CD4-positive, alpha-beta T cell (primary cell): ENCODE measurements around the gene KCNAB1. TPM values are rescaled to one million over a fixed set of nuclear protein-coding genes. Genes with fewer than 3 reads are reported as not detected.

ENCODE experiments used
- ATAC-seq: fragments of 200-7000 bp; cut with Tn5 transposase; one replicate; pipeline ENCODE4 v1.10.0; 2022; ENCODE audit warnings: mild to moderate bottlenecking; ENCODE audit not compliant: poor library complexity
- CTCF ChIA-PET: fragments of 350-600 bp; sonication (Branson Sonifier 250); formaldehyde crosslinking; loops from one replicate; lab custom pipeline; 2021; ENCODE audit warnings: antibody characterized with exemption, inconsistent platforms; lab: Charles Lee
- POLR2A ChIA-PET: fragments of 350-600 bp; sonication (Branson Sonifier 250); formaldehyde crosslinking; loops from one replicate; lab custom pipeline; 2021; ENCODE audit warnings: antibody characterized with exemption, inconsistent platforms; lab: Charles Lee
- DNase-seq, 14 experiments: peaks; one replicate each; pipeline ENCODE4 v3.0.0-alpha.2; 2013 to 2020; ENCODE audit warnings: mixed read lengths in 2 of 14
- H3K27ac ChIP-seq, 2 donors: one replicate each; pipeline versions ENCODE4 v1.5.1 to v1.7.0; 2013; ENCODE audit warnings: low read length in 2 of 2, low read depth in 1 of 2, mild to moderate bottlenecking in 1 of 2
- H3K27me3 ChIP-seq, 2 experiments: 1 replicate in 1 of 2; 2 replicates in 1 of 2; pipeline versions ENCODE4 v1.6.1 to v1.7.0; 2013; ENCODE audit warnings: low read length in 2 of 2, control low read depth in 1 of 2, mild to moderate bottlenecking in 1 of 2, moderate library complexity in 1 of 2; ENCODE audit not compliant: insufficient read depth in 2 of 2, control insufficient read depth in 1 of 2
- H3K36me3 ChIP-seq: one replicate; pipeline ENCODE4 v1.6.1; 2013; ENCODE audit warnings: low read length, control low read depth; ENCODE audit not compliant: insufficient read depth
- H3K4me1 ChIP-seq: one replicate; pipeline ENCODE4 v1.6.1; 2013; ENCODE audit warnings: low read length, control low read depth; ENCODE audit not compliant: insufficient read depth
- H3K4me3 ChIP-seq: one replicate; pipeline ENCODE4 v1.5.1; 2013; ENCODE audit warnings: mild to moderate bottlenecking, low read length, moderate library complexity
- H3K9me3 ChIP-seq, 2 experiments: 1 replicate in 1 of 2; 2 replicates in 1 of 2; pipeline versions ENCODE4 v1.6.1 to v1.7.0; 2013; ENCODE audit warnings: low read length in 2 of 2, mild to moderate bottlenecking in 2 of 2, control low read depth in 1 of 2, moderate library complexity in 1 of 2; ENCODE audit not compliant: control insufficient read depth in 1 of 2, insufficient read depth in 1 of 2
- H3K27ac Mint-ChIP-seq: one replicate; pipeline ENCODE4 v1.8.0; 2020; ENCODE audit warnings: mixed read lengths
- H3K27me3 Mint-ChIP-seq: one replicate; pipeline ENCODE4 v1.8.0; 2021; ENCODE audit warnings: mixed read lengths
- H3K36me3 Mint-ChIP-seq: one replicate; pipeline ENCODE4 v1.8.0; 2021; ENCODE audit warnings: low read depth, mixed read lengths
- H3K4me1 Mint-ChIP-seq: one replicate; pipeline ENCODE4 v1.8.0; 2021; ENCODE audit warnings: low read depth, mixed read lengths
- H3K4me3 Mint-ChIP-seq: one replicate; pipeline ENCODE4 v1.8.0; 2020; ENCODE audit warnings: mild to moderate bottlenecking, mixed read lengths
- H3K9me3 Mint-ChIP-seq: one replicate; pipeline ENCODE4 v1.8.0; 2020; ENCODE audit warnings: mixed read lengths
- CTCF ChIP-seq: fragments of 200-600 bp; IDR thresholded peaks from one replicate; pipeline ENCODE4 v1.8.0; 2022; ENCODE audit warnings: antibody characterized with exemption, mild to moderate bottlenecking
- intact Hi-C, 2 experiments: fragments of 100-400 bp; cut with DNase I in 1 of 2; cut with micrococcal nuclease in 1 of 2; formaldehyde crosslinking; loops; one replicate each; pipeline versions ENCODE4 v1.15.1 to v1.9.0; 2023 to 2025; cut with DNase I, micrococcal nuclease
- total RNA-seq, 174 experiments: library from RNA in 2 of 174; stranded (reverse) in 2 of 174; gene quantifications; one replicate each; pipeline ENCODE4 v1.2.3 and lab custom pipeline; 2021 to 2026

Gene KCNAB1
- total RNA-seq, 2 experiments from 2014 or later, result 0.14 TPM; not detected in 1

- Histone ChIP-seq H3K27me3 (no peaks in the 10 kb centered on the region), H3K36me3 (no peaks in the 10 kb centered on the region), H3K4me1 (no peaks in the 10 kb centered on the region), H3K4me3 (no peak overlapping the region), H3K27ac (no peak overlapping the region), H3K9me3 (no peaks in the 10 kb centered on the region)
- ChIA-PET CTCF (interaction anchor here (1.0 to 3.1 kb wide), 8 partner anchors 13 to 988 kb away, joined by 3 to 11 read pairs (median 5); no protein-coding TSS in a partner anchor), POLR2A (interaction anchor here (1.0 to 1.4 kb wide), 4 partner anchors 334 to 1025 kb away, joined by 3 to 6 read pairs (median 4); partner anchors contain the start of genes CCNL1 and SSR3)
- ATAC-seq, result no peak
- no peak overlapping the region for H3K4me3 Mint-ChIP-seq
- DNase-seq, result no peak
- intact Hi-C loops, result loop anchor here (1.0 to 5.0 kb wide), 8 partner anchors 391 to 1089 kb away; partner anchors contain the start of gene TIPARP (in 1 of the 2)
- TF ChIP-seq CTCF, result no peak
- peaks cover 8% of the 10 kb centered on the region for H3K27me3 Mint-ChIP-seq
- H3K27ac Mint-ChIP-seq, result no peak overlapping the region
- no peaks in the 10 kb centered on the region for H3K4me1 Mint-ChIP-seq
- no peaks in the 10 kb centered on the region for H3K36me3 Mint-ChIP-seq
- no peaks in the 10 kb centered on the region for H3K9me3 Mint-ChIP-seq
These were observed 29.5 kb downstream of the KCNAB1 start for GRCh38 chr3:156149876-156150275.

- intact Hi-C loops, result loop anchor here (1.0 to 5.0 kb wide), 9 partner anchors 359 to 1088 kb away; partner anchors contain the start of gene TIPARP (in 1 of the 2)
- Histone ChIP-seq H3K4me1 (no peaks in the 10 kb centered on the region), H3K27ac (no peak overlapping the region), H3K9me3 (no peaks in the 10 kb centered on the region), H3K4me3 (no peak overlapping the region), H3K36me3 (no peaks in the 10 kb centered on the region), H3K27me3 (no peaks in the 10 kb centered on the region)
- ChIA-PET CTCF (interaction anchor here (0.6 to 3.1 kb wide), 13 partner anchors 8 to 987 kb away, joined by 3 to 11 read pairs (median 4); no protein-coding TSS in a partner anchor), POLR2A (interaction anchor here (1.0 to 1.3 kb wide), 3 partner anchors 333 to 1024 kb away, joined by 3 to 6 read pairs (median 5); partner anchors contain the start of gene CCNL1)
- Mint-ChIP-seq H3K4me3 (no peak overlapping the region), H3K4me1 (no peaks in the 10 kb centered on the region), H3K36me3 (no peaks in the 10 kb centered on the region), H3K27me3 (peaks cover 1% of the 10 kb centered on the region), H3K27ac (no peak overlapping the region), H3K9me3 (no peaks in the 10 kb centered on the region)
- TF ChIP-seq CTCF, result peak; percentile 84
- ATAC-seq, result peak; percentile 64
- DNase-seq, result peak in 8 of 14 experiments; percentile 15 to 69 (median 41)
These were observed 30.2 kb downstream of the KCNAB1 start for GRCh38 chr3:156150434-156151066.

- Histone ChIP-seq H3K4me3 (no peak overlapping the region), H3K27me3 (no peaks in the 10 kb centered on the region), H3K9me3 (no peaks in the 10 kb centered on the region), H3K27ac (no peak overlapping the region), H3K36me3 (no peaks in the 10 kb centered on the region), H3K4me1 (no peaks in the 10 kb centered on the region)
- intact Hi-C loops, result loop anchor here (1.0 to 5.0 kb wide), 9 partner anchors 357 to 1087 kb away; partner anchors contain the start of gene TIPARP (in 1 of the 2)
- ATAC-seq (peak; percentile 66), DNase-seq (peak; percentile 30 to 72 (median 44))
- no peak overlapping the region for H3K27ac Mint-ChIP-seq
- TF ChIP-seq CTCF, result peak; percentile 83
- H3K4me3 Mint-ChIP-seq, result no peak overlapping the region
- no peaks in the 10 kb centered on the region for H3K36me3 Mint-ChIP-seq
- H3K9me3 Mint-ChIP-seq, result no peaks in the 10 kb centered on the region
- CTCF ChIA-PET, result interaction anchor here (0.7 to 3.1 kb wide), 5 partner anchors 12 to 985 kb away, joined by 3 to 11 read pairs (median 4); no protein-coding TSS in a partner anchor
- no peaks in the 10 kb centered on the region for H3K4me1 Mint-ChIP-seq
- H3K27me3 Mint-ChIP-seq, result no peaks in the 10 kb centered on the region
- POLR2A ChIA-PET, result interaction anchor here (0.7 to 1.0 kb wide), 4 partner anchors 8 to 373 kb away, joined by 3 to 4 read pairs (median 3); no protein-coding TSS in a partner anchor
These were observed 31.5 kb downstream of the KCNAB1 start for GRCh38 chr3:156151824-156152428.
